Inferior parietal cortex (tissue), 1 donor: ENCODE results near the gene TNIK.

Experiments
- DNase-seq: peaks from one replicate; pipeline ENCODE4 v3.0.0-alpha.2; 2016; ENCODE audit errors: extremely low spot score

TNIK gene

DNA sequence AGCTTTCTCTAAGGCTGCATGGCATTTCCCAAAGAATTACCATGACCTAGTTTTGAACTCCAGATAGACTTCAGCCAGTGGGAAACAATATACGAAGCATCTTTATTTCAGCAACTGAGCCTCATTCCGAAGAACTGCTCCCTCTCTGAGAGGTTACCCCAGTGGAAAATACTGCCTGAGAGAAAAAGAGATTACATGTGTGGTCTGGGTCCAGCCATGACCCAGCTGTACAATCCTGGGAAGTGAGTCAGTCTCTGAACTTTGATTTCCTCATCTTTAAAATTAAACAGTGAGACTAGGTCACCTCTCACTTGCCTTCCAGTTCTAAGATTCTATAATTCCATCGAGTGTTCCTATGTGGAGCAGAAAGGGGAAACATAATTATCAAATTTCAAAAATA is 42.4 kb downstream of the TNIK start:
- DNase-seq, result no peak

DNA sequence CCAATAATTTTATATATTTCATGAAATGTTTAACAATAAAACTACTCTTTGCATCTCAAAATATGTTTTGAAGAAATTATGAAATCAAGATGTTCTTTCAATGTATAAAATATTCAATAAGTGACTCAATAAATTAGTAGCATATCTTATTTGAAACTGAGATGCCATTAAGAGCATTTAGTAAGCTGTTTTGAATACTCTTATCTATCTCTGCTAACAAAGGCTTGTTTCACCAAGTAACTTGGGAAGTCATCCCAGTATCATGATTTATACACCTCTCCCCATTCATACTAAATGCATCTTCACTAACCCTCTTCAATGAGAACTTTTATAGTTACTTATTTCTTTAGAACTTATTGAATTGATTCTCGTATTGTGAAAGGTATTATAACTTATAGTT is 43.1 kb downstream of the TNIK start:
- no peak for DNase-seq

- no peak for DNase-seq
Observed at GRCh38 chr3:171416666-171417065, 43.5 kb downstream of the TNIK start.

- DNase-seq, result no peak
Observed at GRCh38 chr3:171416061-171416460, 44.1 kb downstream of the TNIK start.

- DNase-seq, result no peak
Observed at GRCh38 chr3:171415070-171415469, 45.1 kb downstream of the TNIK start.

GRCh38 chr3:171412473-171412872 is 47.7 kb downstream of the TNIK start:
- no peak for DNase-seq

- DNase-seq, result no peak
Observed at GRCh38 chr3:171412054-171412453, 48.2 kb downstream of the TNIK start.

- DNase-seq, result no peak
Observed at GRCh38 chr3:171410186-171410585, 50.0 kb downstream of the TNIK start.

DNA sequence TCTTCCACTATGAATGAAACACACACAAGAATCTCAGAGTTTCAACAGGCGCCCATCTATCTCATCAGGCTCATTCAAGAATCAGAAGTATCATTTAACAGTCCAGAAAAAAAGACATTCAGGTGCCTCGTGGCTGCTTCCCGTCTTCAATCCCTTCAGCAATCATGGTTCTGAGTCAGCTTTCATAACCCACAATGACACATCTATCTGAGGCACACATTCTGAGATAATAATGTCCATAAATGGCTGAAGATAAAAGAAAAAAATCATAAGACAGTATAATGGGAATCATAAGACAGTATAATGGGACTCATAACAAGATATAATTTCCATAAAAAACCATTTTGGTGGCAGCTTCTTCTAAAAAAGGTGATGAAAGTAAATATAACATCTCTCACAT is 52.4 kb downstream of the TNIK start:
- no peak for DNase-seq

GRCh38 chr3:171404376-171404967 is 55.7 kb downstream of the TNIK start:
- no peak for DNase-seq

DNA sequence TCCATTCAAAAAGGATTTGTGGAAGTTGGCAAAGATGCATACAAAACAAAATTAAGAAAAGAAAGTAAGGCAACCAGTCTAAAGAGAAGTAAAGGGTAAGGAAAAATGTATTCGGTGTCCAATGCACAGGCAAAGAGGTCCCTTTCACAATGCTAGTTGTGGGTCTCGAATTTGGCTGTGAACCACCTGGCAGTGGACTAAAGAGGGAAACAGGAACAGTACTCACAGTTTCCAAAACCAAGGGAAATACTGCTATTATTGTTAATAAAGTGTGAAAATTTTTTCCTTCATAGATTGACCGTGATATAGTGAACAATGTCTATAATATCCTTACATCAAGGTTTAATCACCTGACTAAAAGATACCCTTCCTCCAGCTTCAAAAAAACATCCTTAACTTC is 57.9 kb downstream of the TNIK start:
- DNase-seq, result no peak

DNA sequence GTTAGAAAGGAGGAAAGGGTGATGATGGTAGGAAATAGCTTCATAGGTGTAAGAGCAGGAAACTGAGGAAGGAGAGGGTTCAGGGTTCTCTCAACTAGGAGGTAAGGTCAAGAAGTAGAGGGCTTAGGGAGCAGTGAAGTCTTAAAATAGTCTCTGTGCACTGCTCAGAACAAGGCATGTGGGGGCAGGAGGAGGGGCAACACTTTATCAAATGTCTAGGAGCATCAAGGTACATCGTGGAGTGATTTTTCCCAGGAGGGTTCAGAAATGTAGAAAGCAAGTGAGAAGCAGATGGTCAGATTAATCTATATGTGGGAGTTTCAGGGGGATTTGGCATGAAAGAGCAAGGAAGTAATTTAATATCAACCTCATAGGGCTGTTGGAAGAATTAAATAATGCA is 58.8 kb downstream of the TNIK start:
- DNase-seq, result no peak

- no peak for DNase-seq
Observed at GRCh38 chr3:171399842-171400241, 60.4 kb downstream of the TNIK start.

DNA sequence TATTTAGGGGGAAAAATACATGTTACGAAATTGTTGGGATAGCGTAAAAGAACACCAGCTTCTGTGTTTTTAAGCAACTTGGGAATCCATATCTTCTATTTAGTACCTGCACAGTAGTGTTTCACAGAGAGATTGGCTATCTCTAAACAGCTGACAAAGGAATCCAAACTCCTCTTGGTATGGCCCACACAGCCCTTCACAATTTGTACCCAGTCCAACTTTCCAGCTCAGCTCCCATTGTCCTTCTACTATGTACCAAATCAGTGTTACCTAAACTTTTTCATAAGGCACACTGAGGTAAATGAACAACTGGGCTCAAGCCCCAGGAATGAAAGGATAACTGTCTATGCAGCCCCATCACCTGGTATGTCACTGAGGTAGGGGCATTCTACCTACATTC is 61.9 kb downstream of the TNIK start:
- DNase-seq, result no peak

GRCh38 chr3:171397089-171397488 is 63.1 kb downstream of the TNIK start:
- no peak for DNase-seq

- no peak for DNase-seq
Observed at GRCh38 chr3:171396048-171396447, 64.2 kb downstream of the TNIK start.

GRCh38 chr3:171393032-171393744 is 67.0 kb downstream of the TNIK start:
- DNase-seq, result no peak

- DNase-seq, result no peak
Observed at GRCh38 chr3:171391432-171391831, 68.8 kb downstream of the TNIK start.

- DNase-seq, result no peak
Observed at GRCh38 chr3:171390051-171390941, 69.9 kb downstream of the TNIK start.

DNA sequence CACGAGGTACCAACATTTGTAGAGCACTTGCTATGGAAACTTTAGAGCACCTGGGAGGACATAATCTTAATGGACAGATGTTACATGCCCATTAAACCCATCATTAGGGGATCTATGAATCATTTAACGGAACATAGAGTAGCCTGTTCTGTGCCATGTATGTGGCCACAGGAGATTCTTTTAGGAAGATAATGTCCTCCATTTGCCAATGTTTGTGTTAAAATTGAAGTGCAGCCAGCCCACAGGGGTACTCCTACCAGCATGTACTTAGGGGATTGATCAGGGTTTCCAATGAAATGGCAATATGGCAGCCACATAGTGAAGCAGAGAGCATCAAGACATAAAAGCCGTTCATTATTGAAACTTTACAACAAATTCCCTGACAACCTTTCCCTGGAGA is 70.7 kb downstream of the TNIK start:
- DNase-seq, result no peak

DNA sequence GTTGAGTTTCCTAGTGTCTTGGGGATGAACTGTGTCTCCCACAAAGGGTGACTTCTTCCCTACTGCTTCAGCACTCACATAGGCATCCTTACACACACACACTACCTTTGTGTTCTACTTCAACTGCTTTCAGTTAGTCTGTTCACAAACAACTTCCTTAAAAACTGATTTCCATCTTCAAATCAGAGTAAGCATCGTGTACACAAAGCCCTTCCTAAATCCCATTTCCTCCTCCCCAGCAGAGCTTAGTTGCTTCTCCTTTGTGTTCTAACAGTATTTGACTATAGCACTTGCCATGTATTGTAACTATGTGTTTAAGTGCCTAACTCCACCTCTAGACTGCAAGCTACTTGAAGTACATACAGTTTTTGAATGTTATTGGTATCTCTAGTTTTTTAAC is 71.7 kb downstream of the TNIK start:
- DNase-seq, result no peak

DNA sequence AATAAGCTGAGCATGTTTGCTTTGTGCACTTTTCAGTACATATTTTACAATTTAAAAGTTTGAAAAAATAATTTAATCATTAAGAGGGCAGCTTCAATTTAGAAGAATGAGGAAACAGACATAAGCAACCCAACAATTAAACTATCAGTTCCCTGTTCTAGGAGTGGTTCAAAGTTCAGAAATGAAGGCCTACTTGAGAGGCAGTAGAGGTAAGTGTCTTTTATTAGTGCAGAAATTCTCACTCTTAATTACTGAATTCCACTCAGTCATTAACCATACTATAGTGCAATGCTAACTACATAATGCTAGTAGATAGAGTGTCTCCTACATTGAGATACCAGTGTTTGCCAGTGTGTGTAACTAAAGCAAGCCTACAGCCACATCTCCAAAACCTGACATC is 73.1 kb downstream of the TNIK start:
- DNase-seq, result no peak

DNA sequence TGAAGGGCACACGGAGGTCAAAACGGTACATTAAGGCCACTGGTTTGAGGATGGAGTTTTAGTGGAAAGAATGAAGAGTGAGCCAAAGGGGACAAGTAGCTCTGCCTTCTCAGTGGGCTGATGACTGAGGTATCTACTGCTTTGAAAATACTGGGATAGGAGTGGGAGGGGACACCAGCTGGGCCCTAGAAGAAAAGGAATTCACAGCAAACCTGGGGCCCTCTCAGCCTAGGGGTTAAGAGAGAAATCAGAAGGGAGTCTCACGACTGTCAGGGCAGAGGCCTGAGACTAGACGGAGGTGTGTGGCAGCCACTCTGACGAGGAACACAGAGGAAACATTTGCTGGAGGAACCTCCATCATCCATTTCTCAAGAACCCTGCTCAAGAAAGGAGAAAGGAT is 75.1 kb downstream of the TNIK start:
- DNase-seq, result no peak
